ENCODE data around the gene RTN4R.
A peak's percentile ranks its signal among the peaks of the same experiment; 100 is the strongest.
"Not testable (repeated sequence)": the region's sequence is repeated elsewhere in the genome, so short reads cannot be mapped to it uniquely, and the experiment has no call there.

Gene RTN4R

DNA sequence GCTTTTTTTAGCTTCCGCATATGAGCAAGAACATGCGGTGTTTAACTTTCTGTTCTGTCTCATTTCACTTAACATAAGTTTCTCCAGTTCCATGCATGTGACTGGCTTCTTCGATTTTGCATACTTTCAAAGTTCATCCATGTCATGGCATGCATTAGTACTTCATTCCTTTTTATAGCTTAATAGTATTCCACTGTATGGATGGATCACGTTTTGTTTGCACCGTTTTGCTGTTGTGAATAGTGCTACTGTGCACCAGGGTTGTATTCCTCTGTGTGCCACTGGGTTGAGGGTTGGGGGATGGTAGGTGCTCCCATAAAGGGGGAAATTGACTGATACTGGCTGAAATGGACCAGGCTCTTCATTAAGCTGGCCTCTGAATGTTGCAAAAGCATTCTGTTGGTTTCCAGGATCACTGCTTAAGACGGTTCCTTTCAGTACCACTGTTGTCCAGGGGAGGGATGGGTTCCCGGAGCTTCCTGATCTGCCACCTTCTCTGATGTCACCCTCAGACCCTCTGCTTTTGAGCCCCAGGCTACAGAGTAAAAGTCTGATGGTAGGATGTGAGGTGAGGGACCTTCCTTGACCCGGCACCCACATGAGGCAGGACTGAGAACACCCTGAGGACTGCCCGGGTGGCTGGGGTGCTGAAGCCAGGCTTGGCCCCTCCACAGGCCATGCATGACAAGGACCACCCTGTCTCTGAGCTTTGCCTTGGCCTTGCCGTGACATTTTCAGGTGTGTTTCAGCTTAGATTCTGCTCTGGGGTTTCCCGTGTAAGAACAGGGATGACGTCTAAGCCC, 27.3 kb upstream of the RTN4R start:
- DNase-seq (ENCODE audit: insufficient read length, low spot score): no peak
- FAIRE-seq: no peak
- no peak for TF ChIP-seq PAX5 (IDR thresholded peaks at IDR 0.05; ENCODE audit: insufficient read depth, low read length, severe bottlenecking)
- TF ChIP-seq SPI1 (IDR thresholded peaks at IDR 0.05; ENCODE audit: low read depth, low read length): no peak
- no peak for TF ChIP-seq POU2F2 (IDR thresholded peaks at IDR 0.05; ENCODE audit: low read depth, low read length)
- TF ChIP-seq POLR2AphosphoS5 (IDR thresholded peaks at IDR 0.05; ENCODE audit: low read depth, low read length): no peak
- no peak for TF ChIP-seq POLR2A (IDR thresholded peaks at IDR 0.05; ENCODE audit: low read depth, low read length)
- no peak for TF ChIP-seq TAF1 (IDR thresholded peaks at IDR 0.05; ENCODE audit: low read depth, low read length)

- no peak for TF ChIP-seq PAX5 (IDR thresholded peaks at IDR 0.05; ENCODE audit: insufficient read depth, low read length, severe bottlenecking)
- no peak for TF ChIP-seq POU2F2 (IDR thresholded peaks at IDR 0.05; ENCODE audit: low read depth, low read length)
- TF ChIP-seq POLR2A (IDR thresholded peaks at IDR 0.05; ENCODE audit: low read depth, low read length): no peak
- no peak for TF ChIP-seq TAF1 (IDR thresholded peaks at IDR 0.05; ENCODE audit: low read depth, low read length)
- TF ChIP-seq POLR2AphosphoS5 (IDR thresholded peaks at IDR 0.05; ENCODE audit: low read depth, low read length): no peak
- TF ChIP-seq SPI1 (IDR thresholded peaks at IDR 0.05; ENCODE audit: low read depth, low read length): no peak
- no peak for FAIRE-seq
- DNase-seq (ENCODE audit: insufficient read length, low spot score): no peak
These were observed 24.6 kb upstream of the RTN4R start for GRCh38 chr22:20292673-20293232.

DNA sequence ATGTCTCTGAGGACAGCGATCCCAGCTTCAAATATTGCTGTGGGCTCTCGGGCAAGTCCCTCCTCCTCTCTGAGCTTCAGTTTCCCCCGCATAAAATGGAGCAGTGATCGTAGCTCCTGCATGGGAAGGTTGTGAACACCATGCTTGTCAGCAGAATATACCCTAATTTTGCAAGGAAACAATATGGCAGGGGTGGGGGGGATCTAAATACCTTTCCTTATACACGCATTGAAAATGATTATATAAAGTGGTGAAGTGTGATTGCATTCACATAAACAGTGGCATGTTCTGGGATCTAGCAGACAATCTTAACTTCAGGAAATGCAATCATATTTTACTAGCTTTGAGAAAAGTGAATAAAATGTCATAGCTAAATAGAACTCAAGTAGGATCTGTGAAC, 24.0 kb upstream of the RTN4R start:
- FAIRE-seq (no peak), DNase-seq (ENCODE audit: insufficient read length, low spot score) (no peak)
- TF ChIP-seq POU2F2 (IDR thresholded peaks at IDR 0.05; ENCODE audit: low read depth, low read length) (no peak), POLR2AphosphoS5 (IDR thresholded peaks at IDR 0.05; ENCODE audit: low read depth, low read length) (no peak), TAF1 (IDR thresholded peaks at IDR 0.05; ENCODE audit: low read depth, low read length) (no peak), POLR2A (IDR thresholded peaks at IDR 0.05; ENCODE audit: low read depth, low read length) (no peak), PAX5 (IDR thresholded peaks at IDR 0.05; ENCODE audit: insufficient read depth, low read length, severe bottlenecking) (no peak), SPI1 (IDR thresholded peaks at IDR 0.05; ENCODE audit: low read depth, low read length) (no peak)

DNA sequence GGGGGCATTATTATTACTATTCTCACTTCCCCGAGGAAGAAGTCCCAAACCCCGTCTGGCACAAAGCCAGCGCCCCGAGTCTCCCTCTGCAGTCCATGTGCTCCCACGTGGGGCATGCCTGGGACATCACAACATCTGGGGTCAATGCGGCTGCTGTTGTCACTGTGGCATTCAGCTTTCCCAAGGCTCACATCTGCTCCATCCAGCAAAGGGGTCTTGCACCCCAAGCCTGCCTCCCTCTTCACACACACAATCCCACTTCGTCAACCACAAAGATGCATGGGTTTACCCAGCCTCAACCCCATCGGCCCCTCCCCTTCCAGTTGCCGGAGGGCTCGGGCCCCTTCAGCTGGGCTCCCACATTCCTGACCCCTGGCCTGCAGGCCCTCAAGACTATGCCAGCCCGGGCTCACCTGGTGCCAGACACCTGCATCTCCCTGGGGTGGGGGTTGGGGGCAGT, 23.5 kb upstream of the RTN4R start:
- DNase-seq (ENCODE audit: insufficient read length, low spot score) (no peak), FAIRE-seq (no peak)
- TF ChIP-seq POU2F2 (IDR thresholded peaks at IDR 0.05; ENCODE audit: low read depth, low read length) (no peak), PAX5 (IDR thresholded peaks at IDR 0.05; ENCODE audit: insufficient read depth, low read length, severe bottlenecking) (no peak), TAF1 (IDR thresholded peaks at IDR 0.05; ENCODE audit: low read depth, low read length) (no peak), POLR2AphosphoS5 (IDR thresholded peaks at IDR 0.05; ENCODE audit: low read depth, low read length) (no peak), SPI1 (IDR thresholded peaks at IDR 0.05; ENCODE audit: low read depth, low read length) (no peak), POLR2A (IDR thresholded peaks at IDR 0.05; ENCODE audit: low read depth, low read length) (no peak)

GRCh38 chr22:20291249-20291586, 23.1 kb upstream of the RTN4R start:
- TF ChIP-seq POU2F2 (IDR thresholded peaks at IDR 0.05; ENCODE audit: low read depth, low read length) (no peak), TAF1 (IDR thresholded peaks at IDR 0.05; ENCODE audit: low read depth, low read length) (no peak), PAX5 (IDR thresholded peaks at IDR 0.05; ENCODE audit: insufficient read depth, low read length, severe bottlenecking) (no peak), SPI1 (IDR thresholded peaks at IDR 0.05; ENCODE audit: low read depth, low read length) (no peak), POLR2AphosphoS5 (IDR thresholded peaks at IDR 0.05; ENCODE audit: low read depth, low read length) (no peak), POLR2A (IDR thresholded peaks at IDR 0.05; ENCODE audit: low read depth, low read length) (no peak)
- FAIRE-seq (no peak), DNase-seq (ENCODE audit: insufficient read length, low spot score) (no peak)

- FAIRE-seq (no peak), DNase-seq (ENCODE audit: insufficient read length, low spot score) (no peak)
- TF ChIP-seq PAX5 (IDR thresholded peaks at IDR 0.05; ENCODE audit: insufficient read depth, low read length, severe bottlenecking) (no peak), TAF1 (IDR thresholded peaks at IDR 0.05; ENCODE audit: low read depth, low read length) (no peak), SPI1 (IDR thresholded peaks at IDR 0.05; ENCODE audit: low read depth, low read length) (no peak), POU2F2 (IDR thresholded peaks at IDR 0.05; ENCODE audit: low read depth, low read length) (no peak), POLR2A (IDR thresholded peaks at IDR 0.05; ENCODE audit: low read depth, low read length) (no peak), POLR2AphosphoS5 (IDR thresholded peaks at IDR 0.05; ENCODE audit: low read depth, low read length) (no peak)
These were observed 22.6 kb upstream of the RTN4R start for GRCh38 chr22:20290578-20291248.

DNA sequence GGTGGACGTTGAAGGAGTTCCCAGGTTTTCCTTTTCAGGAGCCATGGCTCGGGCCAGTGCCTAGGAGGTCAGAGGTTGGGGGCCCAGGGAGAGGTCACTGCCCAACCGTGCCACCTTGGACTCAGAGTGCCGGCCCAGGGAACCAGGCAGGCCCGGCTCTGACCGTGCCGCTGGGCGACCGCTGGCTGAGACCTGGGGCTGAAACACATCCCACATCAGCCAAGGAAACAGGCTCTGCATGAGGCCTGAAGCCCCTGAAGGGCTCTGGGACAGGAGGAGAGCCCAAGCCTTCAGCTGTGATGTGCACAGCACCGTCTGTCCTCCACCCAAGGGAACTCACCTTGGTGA, 21.9 kb upstream of the RTN4R start:
- no peak for FAIRE-seq
- DNase-seq (ENCODE audit: insufficient read length, low spot score): no peak
- no peak for TF ChIP-seq TAF1 (IDR thresholded peaks at IDR 0.05; ENCODE audit: low read depth, low read length)

DNA sequence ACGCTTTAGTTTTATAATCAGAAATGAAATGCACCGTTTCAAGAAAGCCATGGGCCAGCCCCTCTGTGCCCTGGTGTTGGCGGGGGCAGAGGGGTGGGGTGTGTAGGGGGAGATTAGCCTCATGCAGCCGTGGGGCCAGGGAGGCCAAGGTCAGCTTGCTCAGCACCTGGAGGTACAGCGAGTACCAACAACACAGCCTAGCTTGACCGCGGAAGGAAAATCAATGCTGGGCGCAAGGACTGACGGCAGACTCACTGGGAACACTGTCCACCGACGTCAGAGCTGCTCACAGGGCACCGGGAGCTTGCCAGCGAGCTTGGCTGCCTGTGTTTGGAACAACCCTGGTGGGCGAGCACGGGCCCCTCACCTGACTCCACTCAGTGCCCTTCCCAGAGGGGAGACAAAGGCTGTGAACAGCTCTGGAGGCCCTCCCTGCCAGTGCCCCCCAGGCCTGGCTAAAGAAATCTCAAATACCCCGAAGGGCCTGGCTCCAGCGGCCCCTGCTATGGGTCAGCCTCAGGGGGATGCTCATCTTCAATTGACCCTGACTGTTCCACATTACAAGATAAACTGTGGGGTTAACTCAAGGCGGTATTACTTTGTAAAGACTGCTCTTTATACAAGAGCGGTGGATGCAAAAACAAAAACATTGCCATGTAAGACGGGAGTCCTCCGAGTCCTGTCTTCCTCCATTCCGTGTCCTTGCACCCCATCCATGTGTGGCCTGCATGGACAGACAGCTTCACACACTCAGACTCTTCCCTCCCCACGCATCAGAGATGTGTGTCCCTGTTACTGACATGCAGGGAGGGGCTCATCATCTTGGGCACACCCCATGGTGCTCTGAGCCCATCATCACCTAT, 21.3 kb upstream of the RTN4R start:
- DNase-seq (ENCODE audit: insufficient read length, low spot score); FAIRE-seq: not testable (repeated sequence)

DNA sequence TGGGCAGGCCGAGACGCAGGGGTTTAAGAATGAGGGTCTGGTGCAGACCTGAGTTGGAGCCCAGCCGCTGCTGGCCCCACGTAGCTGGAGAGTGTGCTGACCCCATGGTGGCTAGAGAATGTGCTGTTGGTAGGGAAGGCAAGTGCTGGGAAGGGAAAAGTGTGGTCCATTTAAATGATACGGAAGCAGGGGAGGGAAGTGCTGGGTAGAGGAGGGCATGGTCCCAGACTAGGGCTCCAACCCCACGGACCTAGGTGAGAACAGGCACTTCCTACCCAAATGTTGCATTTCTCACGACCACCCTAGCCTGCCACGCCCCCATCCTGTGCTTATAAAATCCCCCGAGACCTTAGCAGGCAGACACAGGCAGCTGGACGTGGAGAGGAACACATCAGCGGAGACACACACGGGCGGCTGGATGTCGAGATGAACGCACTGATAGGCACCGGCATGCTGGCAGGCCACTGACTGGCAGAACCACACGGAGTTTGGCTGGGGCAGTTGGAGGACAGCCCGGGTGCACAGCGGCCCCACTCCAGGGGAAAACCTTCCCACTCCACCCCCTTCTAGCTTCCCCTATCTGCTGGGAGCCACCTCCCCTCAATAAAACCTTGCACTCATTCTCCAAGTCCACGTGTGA, 18.8 kb upstream of the RTN4R start:
- not testable (repeated sequence) for DNase-seq (ENCODE audit: insufficient read length, low spot score); FAIRE-seq

- peak; percentile 41 for FAIRE-seq
- not testable (repeated sequence) for DNase-seq (ENCODE audit: insufficient read length, low spot score)
These were observed 18.2 kb upstream of the RTN4R start for GRCh38 chr22:20286312-20286660.

GRCh38 chr22:20285473-20286311, 17.6 kb upstream of the RTN4R start:
- FAIRE-seq (peak; percentile 91), DNase-seq (ENCODE audit: insufficient read length, low spot score) (peak; percentile 76)
